Neural progenitor cell (in vitro differentiated cells): ENCODE measurements around the gene SUPT3H. TPM values are rescaled to one million over a fixed set of nuclear protein-coding genes. Genes with fewer than 3 reads are reported as not detected.

ENCODE experiments used
- DNase-seq: peaks from one replicate; pipeline ENCODE4 v3.0.0-alpha.2; 2016; ENCODE audit warnings: low spot score
- H2AFZ ChIP-seq: fragments of 200-600 bp; sonication (generic); replicated peaks from 2 replicates; pipeline ENCODE4 v1.6.1; 2016; ENCODE audit warnings: antibody characterized with exemption
- H3F3A ChIP-seq: fragments of 200-600 bp; sonication (generic); 2 replicates; pipeline ENCODE4 v1.6.1; 2016; ENCODE audit warnings: antibody characterized with exemption, low read depth
- H3K27ac ChIP-seq: fragments of 200-600 bp; sonication (generic); 2 replicates; pipeline ENCODE4 v1.5.1; 2016; ENCODE audit warnings: mild to moderate bottlenecking
- H3K27me3 ChIP-seq: fragments of 200-600 bp; sonication (generic); 2 replicates; pipeline ENCODE4 v1.6.1; 2016; ENCODE audit warnings: mild to moderate bottlenecking, moderate library complexity
- H3K36me3 ChIP-seq: fragments of 200-600 bp; sonication (generic); 2 replicates; pipeline ENCODE4 v1.5.1; 2016
- H3K4me1 ChIP-seq: fragments of 200-600 bp; sonication (generic); 2 replicates; pipeline ENCODE4 v1.6.1; 2016; ENCODE audit warnings: mixed run types
- H3K4me2 ChIP-seq: fragments of 200-600 bp; sonication (generic); 2 replicates; pipeline ENCODE4 v1.6.1; 2016
- H3K4me3 ChIP-seq: fragments of 200-600 bp; sonication (generic); 2 replicates; pipeline ENCODE4 v1.5.1; 2016
- H3K79me2 ChIP-seq: fragments of 200-600 bp; sonication (generic); 2 replicates; pipeline ENCODE4 v1.6.1; 2016; ENCODE audit warnings: low read depth
- H3K9ac ChIP-seq: fragments of 200-600 bp; sonication (generic); 2 replicates; pipeline ENCODE4 v1.6.1; 2016
- H3K9me3 ChIP-seq: fragments of 200-600 bp; sonication (generic); 2 replicates; pipeline ENCODE4 v1.5.1; 2016; ENCODE audit warnings: low read depth
- H4K20me1 ChIP-seq: fragments of 200-600 bp; sonication (generic); 2 replicates; pipeline ENCODE4 v1.6.1; 2016; ENCODE audit warnings: low read depth
- H3K27ac Mint-ChIP-seq: 3 replicates; pipeline ENCODE4 v1.8.0; 2021; ENCODE audit warnings: mixed read lengths
- H3K27me3 Mint-ChIP-seq: 2 replicates; pipeline ENCODE4 v1.8.0; 2022; ENCODE audit warnings: low read depth, mild to moderate bottlenecking, inconsistent platforms, moderate library complexity, mixed read lengths; ENCODE audit not compliant: insufficient read depth
- H3K36me3 Mint-ChIP-seq: 3 replicates; pipeline ENCODE4 v1.8.0; 2021; ENCODE audit warnings: mixed read lengths
- H3K4me1 Mint-ChIP-seq: 3 replicates; pipeline ENCODE4 v1.8.0; 2021; ENCODE audit warnings: mixed read lengths
- H3K4me3 Mint-ChIP-seq: 3 replicates; pipeline ENCODE4 v1.8.0; 2021; ENCODE audit warnings: mild to moderate bottlenecking, moderate library complexity, mixed read lengths
- H3K9me3 Mint-ChIP-seq: 3 replicates; pipeline ENCODE4 v1.8.0; 2020; ENCODE audit warnings: mixed read lengths
- EZH2 ChIP-seq: fragments of 200-600 bp; sonication (generic); IDR thresholded peaks from 2 replicates; pipeline ENCODE4 v1.6.1; 2017; ENCODE audit warnings: antibody characterized with exemption, mild to moderate bottlenecking, moderate library complexity
- EZH2phosphoT487 ChIP-seq: fragments of 200-600 bp; sonication (generic); IDR thresholded peaks from 2 replicates; pipeline ENCODE4 v1.6.1; 2017; ENCODE audit warnings: antibody characterized with exemption
- microRNA counts: library from miRNA; unstranded; fragments of <30 nt; microRNA quantifications from one replicate; lab custom pipeline; 2016
- microRNA-seq: library from miRNA; unstranded; fragments of <30 nt; microRNA quantifications from one replicate; pipeline ENCODE4, GENCODE V29; 2016
- small RNA-seq: library from RNA; depleted of rRNA; stranded (forward); fragments of <200 nt; gene quantifications from one replicate; pipeline ENCODE3, GENCODE V24; 2015
- total RNA-seq: library from RNA; depleted of rRNA; stranded (reverse); fragments of >200 nt; gene quantifications from 2 replicates; pipeline ENCODE4 v1.2.3, GENCODE V29; 2015; ENCODE audit warnings: low replicate concordance
- TF ChIP-seq, protein P1 (sequence below): fragments of 200-600 bp; sonication (generic); IDR thresholded peaks from 2 replicates; pipeline ENCODE4 v1.5.1; 2017; ENCODE audit warnings: antibody characterized with exemption, mild to moderate bottlenecking

SUPT3H gene
- total RNA-seq, 1 donor from 2014 or later = 16.3 TPM

DNA sequence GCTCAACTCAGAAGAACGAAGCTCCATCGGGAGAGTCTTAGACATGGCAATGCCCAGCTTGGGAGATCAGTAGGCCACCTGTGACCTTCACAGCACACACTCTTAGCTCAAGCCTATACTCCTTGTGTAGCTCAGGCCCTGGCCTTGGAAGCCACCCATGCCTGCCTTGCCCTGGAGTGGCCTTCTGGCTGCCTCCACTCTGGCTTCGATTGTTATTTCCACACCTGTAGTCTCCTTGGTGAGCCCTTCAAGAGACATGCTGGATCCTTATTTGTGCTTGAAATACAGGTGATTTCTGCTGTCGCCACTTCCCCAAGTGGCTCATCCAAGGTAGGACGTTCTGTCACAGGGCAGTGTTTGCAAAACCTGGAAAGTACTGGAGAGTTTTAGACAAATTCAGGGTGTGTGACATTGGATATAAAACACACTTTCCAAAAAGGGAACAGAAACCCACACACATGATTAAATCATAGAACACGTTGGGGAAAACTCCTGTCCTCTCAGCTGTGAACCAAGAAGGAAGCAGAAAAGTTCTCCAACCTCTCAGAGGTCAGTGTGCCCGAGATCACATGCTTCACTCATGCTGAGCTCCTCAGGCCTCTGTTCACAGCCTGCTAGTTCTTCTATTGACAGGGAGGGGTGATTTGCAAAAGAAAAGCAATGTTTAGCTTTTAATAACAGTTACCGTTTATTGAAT, 598.5 kb downstream of the SUPT3H start:
- peaks cover 2% of the 10 kb centered on the region for H3K4me1 Mint-ChIP-seq
- H3K4me1 ChIP-seq = peaks cover 12% of the 10 kb centered on the region
- no peaks in the 10 kb centered on the region for H3K36me3 ChIP-seq
- H3K36me3 Mint-ChIP-seq = peaks cover 2% of the 10 kb centered on the region
- no peaks in the 10 kb centered on the region for H3F3A ChIP-seq
- H3K27me3 ChIP-seq = no peaks in the 10 kb centered on the region
- H3K27me3 Mint-ChIP-seq = peaks cover 2% of the 10 kb centered on the region
- no peak overlapping the region for H3K4me3 Mint-ChIP-seq
- DNase-seq = no peak
- no peak overlapping the region for H3K9ac ChIP-seq
- TF ChIP-seq EZH2phosphoT487 (no peak), EZH2 (no peak)
- TF ChIP-seq, protein P1, sequence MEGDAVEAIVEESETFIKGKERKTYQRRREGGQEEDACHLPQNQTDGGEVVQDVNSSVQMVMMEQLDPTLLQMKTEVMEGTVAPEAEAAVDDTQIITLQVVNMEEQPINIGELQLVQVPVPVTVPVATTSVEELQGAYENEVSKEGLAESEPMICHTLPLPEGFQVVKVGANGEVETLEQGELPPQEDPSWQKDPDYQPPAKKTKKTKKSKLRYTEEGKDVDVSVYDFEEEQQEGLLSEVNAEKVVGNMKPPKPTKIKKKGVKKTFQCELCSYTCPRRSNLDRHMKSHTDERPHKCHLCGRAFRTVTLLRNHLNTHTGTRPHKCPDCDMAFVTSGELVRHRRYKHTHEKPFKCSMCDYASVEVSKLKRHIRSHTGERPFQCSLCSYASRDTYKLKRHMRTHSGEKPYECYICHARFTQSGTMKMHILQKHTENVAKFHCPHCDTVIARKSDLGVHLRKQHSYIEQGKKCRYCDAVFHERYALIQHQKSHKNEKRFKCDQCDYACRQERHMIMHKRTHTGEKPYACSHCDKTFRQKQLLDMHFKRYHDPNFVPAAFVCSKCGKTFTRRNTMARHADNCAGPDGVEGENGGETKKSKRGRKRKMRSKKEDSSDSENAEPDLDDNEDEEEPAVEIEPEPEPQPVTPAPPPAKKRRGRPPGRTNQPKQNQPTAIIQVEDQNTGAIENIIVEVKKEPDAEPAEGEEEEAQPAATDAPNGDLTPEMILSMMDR = no peak
- H3K27ac Mint-ChIP-seq = no peak overlapping the region
- H3K79me2 ChIP-seq = no peaks in the 10 kb centered on the region
- no peak overlapping the region for H3K4me2 ChIP-seq
- H3K9me3 ChIP-seq = no peaks in the 10 kb centered on the region
- H4K20me1 ChIP-seq = no peaks in the 10 kb centered on the region
- no peak overlapping the region for H2AFZ ChIP-seq
- no peak overlapping the region for H3K27ac ChIP-seq
- H3K9me3 Mint-ChIP-seq = peaks cover 5% of the 10 kb centered on the region
- no peak overlapping the region for H3K4me3 ChIP-seq

MicroRNAs within 50 kb of the gene (microRNA counts, 767-probe panel; counts per million panel counts)
- microRNA hsa-miR-586 (lab: Ali Mortazavi, UCI) = 460 counts per million, percentile 90 among the panel's probes with 10 or more counts

Small RNA genes lying within 50 kb of the gene (microRNA-seq; reads per million reads assigned to microRNA genes)
- gene MIR586 = 0.54 reads per million

Small RNA genes lying within 50 kb of the gene (small RNA-seq; reads per million reads assigned to genes)
- not detected for gene MIR586

Other genes with a start within 250 kb of the SUPT3H start
- 0.09 and 0.19 TPM in 2 replicates for gene RUNX2, start 49.6 kb downstream of the SUPT3H start, total RNA-seq